Measurements from ENCODE around the gene CCDC180. TPM values are rescaled to one million over a fixed set of nuclear protein-coding genes. Genes with fewer than 3 reads are reported as not detected.

The CCDC180 gene
- total and polyA plus RNA-seq, 10 of the 15 experiments (the other 5 are each of a cell fraction or from before 2014, with no cell fraction given) = 0.31 to 1.1 (median 0.57) TPM

GRCh38 chr9:97354637-97355036, 47.2 kb downstream of the CCDC180 start:
- in situ Hi-C loops (cut with MboI) = no loop called here
- no peaks in the 10 kb centered on the region for H3K36me3 ChIP-seq (ENCODE audit: control insufficient read depth in 2 of 2, insufficient read depth in 2 of 2, low read length in 1 of 2)
- no peak overlapping the region for H3K4me2 ChIP-seq (ENCODE audit: control insufficient read depth, insufficient read depth)
- no peaks in the 10 kb centered on the region for H4K20me1 ChIP-seq (ENCODE audit: control insufficient read depth, insufficient read depth)
- no peak overlapping the region for H3K4me3 ChIP-seq
- POLR2A ChIA-PET = no interaction called here
- no peak for ATAC-seq
- no TSS peak for BruUV-seq (replicated peaks)
- WGBS (ENCODE audit: insufficient coverage, insufficient replicate concordance, low lambda C conversion rate, missing lambda C conversion rate) = 18% methylated on average over 4 of the region's 4 CpGs
- CTCF ChIA-PET = no interaction called here
- H3K27ac ChIP-seq (ENCODE audit: control insufficient read depth, insufficient read depth) = no peak overlapping the region
- H3K9me3 ChIP-seq (replicated peaks; ENCODE audit: control insufficient read depth, insufficient read depth, low read length) = no peaks in the 10 kb centered on the region
- no peak overlapping the region for H2AFZ ChIP-seq (ENCODE audit: control insufficient read depth, low read depth, low read length)
- SMC1A ChIA-PET (ENCODE audit: uncharacterized antibody, unreplicated experiment) = no interaction called here
- no peaks in the 10 kb centered on the region for H3K4me1 ChIP-seq (ENCODE audit: control insufficient read depth, insufficient read depth, low read length)
- intact Hi-C loops (cut with micrococcal nuclease; ENCODE audit: unreplicated experiment) = no loop called here
- RAD21 ChIA-PET (ENCODE audit: unreplicated experiment) = no interaction called here
- FAIRE-seq = no peak
- no peak overlapping the region for H3K9ac ChIP-seq (ENCODE audit: control insufficient read depth, insufficient read depth, low read length)
- no peak for DNase-seq (ENCODE audit: low read depth, low spot score)
- TF ChIP-seq ZBTB11 (CRISPR knock-in tag; IDR thresholded peaks at IDR 0.05) = no peak
- no peak for TF ChIP-seq ASH2L (IDR thresholded peaks at IDR 0.05; ENCODE audit: borderline replicate concordance, low read depth)
- TF ChIP-seq ZNF622 (IDR thresholded peaks at IDR 0.05) = no peak
- no peak for TF ChIP-seq SRF (IDR thresholded peaks at IDR 0.05; ENCODE audit: low read depth in 2 of 2, low read length in 2 of 2)
- H3K27me3 ChIP-seq (replicated peaks in 1 of 2; ENCODE audit: control insufficient read depth in 2 of 2, insufficient read depth in 2 of 2, low read length in 1 of 2) = peaks cover 0 to 3% of the 10 kb centered on the region in 2 experiments; a peak in 3 of 4 replicates
- no peaks in the 10 kb centered on the region for H3K79me2 ChIP-seq (ENCODE audit: control insufficient read depth, insufficient read depth, low read length)

GRCh38 chr9:97357056-97357455, 49.6 kb downstream of the CCDC180 start:
- no peak for ATAC-seq
- TF ChIP-seq ZNF24 (IDR thresholded peaks at IDR 0.05) = no peak
- no peak for TF ChIP-seq ZNF217 (IDR thresholded peaks at IDR 0.05)
- H3K9ac ChIP-seq (ENCODE audit: control insufficient read depth, insufficient read depth, low read length) = no peak overlapping the region
- no peaks in the 10 kb centered on the region for H3K36me3 ChIP-seq (ENCODE audit: control insufficient read depth in 2 of 2, insufficient read depth in 2 of 2, low read length in 1 of 2)
- no peak for DNase-seq (ENCODE audit: low read depth, low spot score)
- H4K20me1 ChIP-seq (ENCODE audit: control insufficient read depth, insufficient read depth) = no peaks in the 10 kb centered on the region
- no peak overlapping the region for H3K27ac ChIP-seq (ENCODE audit: control insufficient read depth, insufficient read depth)
- H2AFZ ChIP-seq (ENCODE audit: control insufficient read depth, low read depth, low read length) = no peak overlapping the region
- no peaks in the 10 kb centered on the region for H3K79me2 ChIP-seq (ENCODE audit: control insufficient read depth, insufficient read depth, low read length)
- no peaks in the 10 kb centered on the region for H3K9me3 ChIP-seq (replicated peaks; ENCODE audit: control insufficient read depth, insufficient read depth, low read length)
- in situ Hi-C loops (cut with MboI) = no loop called here
- H3K27me3 ChIP-seq (replicated peaks in 1 of 2; ENCODE audit: control insufficient read depth in 2 of 2, insufficient read depth in 2 of 2, low read length in 1 of 2) = peaks cover 0 to 3% of the 10 kb centered on the region in 2 experiments; a peak in 2 of 4 replicates
- no peaks in the 10 kb centered on the region for H3K4me1 ChIP-seq (ENCODE audit: control insufficient read depth, insufficient read depth, low read length)
- BruUV-seq (replicated peaks) = no TSS peak
- FAIRE-seq = no peak
- RAD21 ChIA-PET (ENCODE audit: unreplicated experiment) = no interaction called here
- WGBS (ENCODE audit: insufficient coverage, insufficient replicate concordance, low lambda C conversion rate, missing lambda C conversion rate) = 33% methylated on average over 5 of the region's 5 CpGs
- POLR2A ChIA-PET = no interaction called here
- intact Hi-C loops (cut with micrococcal nuclease; ENCODE audit: unreplicated experiment) = no loop called here
- CTCF ChIA-PET = no interaction called here
- SMC1A ChIA-PET (ENCODE audit: uncharacterized antibody, unreplicated experiment) = no interaction called here
- no peak overlapping the region for H3K4me2 ChIP-seq (ENCODE audit: control insufficient read depth, insufficient read depth)
- H3K4me3 ChIP-seq = no peak overlapping the region

Small RNAs within 50 kb of the gene (small RNA-seq; reads per million reads assigned to genes)
- gene AL512590.2 = not detected
- gene CCDC180 = not detected

Other genes with a start within 250 kb of the CCDC180 start
- gene TDRD7, start 104.4 kb downstream of the CCDC180 start, total RNA-seq (2014; rRNA removed) = 16.2 and 18.6 TPM in 2 replicates
- 21.5 and 22.2 TPM in 2 replicates for gene TDRD7, start 104.4 kb downstream of the CCDC180 start, total RNA-seq (2014; rRNA removed; fragmentation: Illumina TruSeq; extraction: Trizol)
- 16.2 and 17.9 TPM in 2 replicates for gene TDRD7, start 104.4 kb downstream of the CCDC180 start, total RNA-seq (2021)
- 26.4 and 36.3 TPM in 2 replicates for gene TDRD7, start 104.4 kb downstream of the CCDC180 start, polyA plus RNA-seq (2011; rRNA removed)
- gene TDRD7, start 104.4 kb downstream of the CCDC180 start, polyA plus RNA-seq (2014; fragmentation: Illumina TruSeq; extraction: Trizol) = 20.4 and 26.2 TPM in 2 replicates
- gene TDRD7, start 104.4 kb downstream of the CCDC180 start, polyA plus RNA-seq (2014; fragmentation: Nextera tagmentation; extraction: Ambion mirVana) = 1 to 10 TPM; 5.7 to 8.3 TPM
- gene TDRD7, start 104.4 kb downstream of the CCDC180 start, polyA plus RNA-seq (2014; rRNA removed) = 13.0 and 16.2 TPM in 2 replicates
- 10 to 100 TPM; 14.9 to 16.1 TPM for gene TDRD7, start 104.4 kb downstream of the CCDC180 start, polyA plus RNA-seq (2016; fragmentation: Nextera tagmentation; extraction: Ambion mirVana)
- gene TMOD1, start 194.0 kb downstream of the CCDC180 start, total RNA-seq (2014; rRNA removed) = 8.4 and 8.5 TPM in 2 replicates
- gene TMOD1, start 194.0 kb downstream of the CCDC180 start, total RNA-seq (2014; rRNA removed; fragmentation: Illumina TruSeq; extraction: Trizol) = 13.9 and 15.0 TPM in 2 replicates
- 28.4 and 29.0 TPM in 2 replicates for gene TMOD1, start 194.0 kb downstream of the CCDC180 start, total RNA-seq (2021)
- 4.0 and 4.9 TPM in 2 replicates for gene TMOD1, start 194.0 kb downstream of the CCDC180 start, polyA plus RNA-seq (2011; rRNA removed)
- 31.3 and 38.8 TPM in 2 replicates for gene TMOD1, start 194.0 kb downstream of the CCDC180 start, polyA plus RNA-seq (2014; fragmentation: Illumina TruSeq; extraction: Trizol)
- 10 to 100 TPM; 11.1 to 16.9 TPM for gene TMOD1, start 194.0 kb downstream of the CCDC180 start, polyA plus RNA-seq (2014; fragmentation: Nextera tagmentation; extraction: Ambion mirVana)
- gene TMOD1, start 194.0 kb downstream of the CCDC180 start, polyA plus RNA-seq (2014; rRNA removed) = 13.2 and 13.3 TPM in 2 replicates
- gene TMOD1, start 194.0 kb downstream of the CCDC180 start, polyA plus RNA-seq (2016; fragmentation: Nextera tagmentation; extraction: Ambion mirVana) = 10 to 100 TPM; 27.7 to 44.1 TPM